ENCODE measurements around the gene STXBP5L. TPM values are rescaled to one million over a fixed set of nuclear protein-coding genes. Genes with fewer than 3 reads are reported as not detected.

Gene STXBP5L
- 7.6 and 9.3 TPM in 2 replicates for polyA plus RNA-seq
- 36.5 and 40.1 TPM in 2 replicates for polyA minus RNA-seq

- TF ChIP-seq EZH2 (IDR thresholded peaks at IDR 0.05; ENCODE audit: borderline replicate concordance, insufficient read depth, low read length, poor library complexity, severe bottlenecking) (no peak), REST (IDR thresholded peaks at IDR 0.05; ENCODE audit: borderline replicate concordance) (peak; percentile 78), EP300 (conservative IDR thresholded peaks at IDR 0.05; ENCODE audit: poor library complexity, severe bottlenecking) (peak; percentile 47), RAD21 (conservative IDR thresholded peaks at IDR 0.05) (peak; percentile 40), MXI1 (conservative IDR thresholded peaks at IDR 0.05; ENCODE audit: poor library complexity, severe bottlenecking) (peak; percentile 72), POLR2AphosphoS5 (IDR thresholded peaks at IDR 0.05) (peak; percentile 81), SMC3 (conservative IDR thresholded peaks at IDR 0.05; ENCODE audit: poor library complexity) (peak; percentile 59), TAF1 (IDR thresholded peaks at IDR 0.05; ENCODE audit: low read depth) (peak; percentile 84), CTCF (IDR thresholded peaks at IDR 0.05; ENCODE audit: poor library complexity, severe bottlenecking) (no peak)
- Histone ChIP-seq H2AFZ (ENCODE audit: low read depth, low read length) (peak within 1 kb of the TSS; percentile 86), H3K4me3 (ENCODE audit: low read length) (peak within 1 kb of the TSS; percentile 81), H3K4me2 (ENCODE audit: low read length) (peak within 1 kb of the TSS; percentile 71), H4K20me1 (ENCODE audit: insufficient read depth) (no peaks in the 10 kb centered on the region), H3K9me2 (ENCODE audit: insufficient read depth, low read length) (no peaks in the 10 kb centered on the region), H3K27me3 (ENCODE audit: insufficient read depth, low read depth, low read length) (no peaks in the 10 kb centered on the region), H3K9me3 (ENCODE audit: low read length) (no peaks in the 10 kb centered on the region), H3K27ac (ENCODE audit: low read length) (peak within 1 kb of the TSS; percentile 74), H3K9ac (ENCODE audit: low read length) (peak within 1 kb of the TSS; percentile 79), H3K79me2 (replicated peaks; ENCODE audit: insufficient read depth, low read length) (peaks cover 4% of the 10 kb centered on the region), H3K36me3 (ENCODE audit: insufficient read depth, low read length) (no peaks in the 10 kb centered on the region), H3F3A (ENCODE audit: insufficient read depth, low read length, poor library complexity, severe bottlenecking) (no peaks in the 10 kb centered on the region)
Observed at GRCh38 chr3:120908030-120908794, at the start of gene STXBP5L. TSS of gene STXBP5L (plus strand) at chr3:120908205. CDS start at chr3:120909579, 1,374 bp downstream.

GRCh38 chr3:120858521-120858920 lies 49.5 kb upstream of the STXBP5L start:
- Histone ChIP-seq H3K36me3 (ENCODE audit: insufficient read depth, low read length) (no peaks in the 10 kb centered on the region), H3K9ac (ENCODE audit: low read length) (no peak overlapping the region), H3K27me3 (ENCODE audit: insufficient read depth, low read depth, low read length) (no peaks in the 10 kb centered on the region), H3K27ac (ENCODE audit: low read length) (no peak overlapping the region), H4K20me1 (ENCODE audit: insufficient read depth) (no peaks in the 10 kb centered on the region), H2AFZ (ENCODE audit: low read depth, low read length) (no peak overlapping the region), H3K9me2 (ENCODE audit: insufficient read depth, low read length) (no peaks in the 10 kb centered on the region), H3K9me3 (ENCODE audit: low read length) (no peaks in the 10 kb centered on the region), H3K4me3 (ENCODE audit: low read length) (no peak overlapping the region), H3K4me2 (ENCODE audit: low read length) (no peak overlapping the region), H3K79me2 (replicated peaks; ENCODE audit: insufficient read depth, low read length) (no peaks in the 10 kb centered on the region), H3F3A (ENCODE audit: insufficient read depth, low read length, poor library complexity, severe bottlenecking) (no peaks in the 10 kb centered on the region)
- TF ChIP-seq POLR2AphosphoS5 (IDR thresholded peaks at IDR 0.05) (no peak), SMC3 (conservative IDR thresholded peaks at IDR 0.05; ENCODE audit: poor library complexity) (no peak), REST (IDR thresholded peaks at IDR 0.05; ENCODE audit: borderline replicate concordance) (no peak)
